Measurements from ENCODE around the gene CPSF3.

DNA sequence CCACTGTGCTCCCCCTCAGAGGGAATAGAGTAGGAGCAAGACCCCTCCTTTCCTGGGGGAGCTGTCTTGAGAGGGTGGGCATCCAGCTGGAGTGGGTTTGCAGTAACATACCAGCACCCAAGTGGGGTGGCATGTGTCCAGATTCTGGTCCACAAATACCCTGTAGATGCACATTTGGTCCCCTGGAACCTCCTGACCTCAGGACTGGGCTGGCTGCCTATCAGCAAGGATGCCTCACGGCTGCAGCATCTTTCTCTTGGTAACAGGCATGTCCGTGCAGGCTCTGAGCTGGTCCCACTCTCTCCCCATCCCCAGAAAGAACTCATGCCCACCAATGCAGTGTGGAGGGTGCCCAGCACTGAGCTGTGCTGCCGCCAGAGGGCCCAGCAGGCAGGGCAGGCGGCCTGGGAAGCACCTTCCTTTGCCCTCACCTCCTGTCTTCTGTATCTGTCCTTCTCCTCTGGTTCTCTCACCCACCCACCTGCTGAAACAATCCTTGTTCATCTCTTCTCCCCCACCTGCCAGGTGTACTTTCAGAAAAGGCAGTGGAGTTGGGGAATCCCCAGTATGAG, 47.5 kb upstream of the CPSF3 start:
- TF ChIP-seq CEBPG (CRISPR knock-in tag; IDR thresholded peaks at IDR 0.05) (no peak), CEBPG (tag; conservative IDR thresholded peaks at IDR 0.05 in 1 of 2, IDR thresholded peaks at IDR 0.05 in 1 of 2) (no peak), ZNF431 (CRISPR knock-in tag; IDR thresholded peaks at IDR 0.05) (no peak), PCBP2 (IDR thresholded peaks at IDR 0.05; ENCODE audit: low read depth, low read length, poor library complexity, severe bottlenecking) (no peak), ADNP (tag; IDR thresholded peaks at IDR 0.05) (no peak), MAFK (IDR thresholded peaks at IDR 0.05; ENCODE audit: low read length) (no peak), LARP7 (IDR thresholded peaks at IDR 0.05) (no peak), MYC (IDR thresholded peaks at IDR 0.05; ENCODE audit: low read depth, low read length) (no peak), MYC (CRISPR knock-in tag; IDR thresholded peaks at IDR 0.05; ENCODE audit: borderline replicate concordance, low read depth) (no peak)
- TF ChIP-seq, protein P1, sequence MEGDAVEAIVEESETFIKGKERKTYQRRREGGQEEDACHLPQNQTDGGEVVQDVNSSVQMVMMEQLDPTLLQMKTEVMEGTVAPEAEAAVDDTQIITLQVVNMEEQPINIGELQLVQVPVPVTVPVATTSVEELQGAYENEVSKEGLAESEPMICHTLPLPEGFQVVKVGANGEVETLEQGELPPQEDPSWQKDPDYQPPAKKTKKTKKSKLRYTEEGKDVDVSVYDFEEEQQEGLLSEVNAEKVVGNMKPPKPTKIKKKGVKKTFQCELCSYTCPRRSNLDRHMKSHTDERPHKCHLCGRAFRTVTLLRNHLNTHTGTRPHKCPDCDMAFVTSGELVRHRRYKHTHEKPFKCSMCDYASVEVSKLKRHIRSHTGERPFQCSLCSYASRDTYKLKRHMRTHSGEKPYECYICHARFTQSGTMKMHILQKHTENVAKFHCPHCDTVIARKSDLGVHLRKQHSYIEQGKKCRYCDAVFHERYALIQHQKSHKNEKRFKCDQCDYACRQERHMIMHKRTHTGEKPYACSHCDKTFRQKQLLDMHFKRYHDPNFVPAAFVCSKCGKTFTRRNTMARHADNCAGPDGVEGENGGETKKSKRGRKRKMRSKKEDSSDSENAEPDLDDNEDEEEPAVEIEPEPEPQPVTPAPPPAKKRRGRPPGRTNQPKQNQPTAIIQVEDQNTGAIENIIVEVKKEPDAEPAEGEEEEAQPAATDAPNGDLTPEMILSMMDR (IDR thresholded peaks at IDR 0.05 in 2 of 3, conservative IDR thresholded peaks at IDR 0.05 in 1 of 3; ENCODE audit: insufficient read depth in 2 of 3, low read depth in 1 of 3, low read length in 3 of 3): peak; percentile 22 to 46 (median 29); a peak in 5 of 6 replicates
- TF ChIP-seq, protein P2, sequence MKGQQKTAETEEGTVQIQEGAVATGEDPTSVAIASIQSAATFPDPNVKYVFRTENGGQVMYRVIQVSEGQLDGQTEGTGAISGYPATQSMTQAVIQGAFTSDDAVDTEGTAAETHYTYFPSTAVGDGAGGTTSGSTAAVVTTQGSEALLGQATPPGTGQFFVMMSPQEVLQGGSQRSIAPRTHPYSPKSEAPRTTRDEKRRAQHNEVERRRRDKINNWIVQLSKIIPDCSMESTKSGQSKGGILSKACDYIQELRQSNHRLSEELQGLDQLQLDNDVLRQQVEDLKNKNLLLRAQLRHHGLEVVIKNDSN (CRISPR knock-in tag; IDR thresholded peaks at IDR 0.05): no peak
- TF ChIP-seq, protein P3, sequence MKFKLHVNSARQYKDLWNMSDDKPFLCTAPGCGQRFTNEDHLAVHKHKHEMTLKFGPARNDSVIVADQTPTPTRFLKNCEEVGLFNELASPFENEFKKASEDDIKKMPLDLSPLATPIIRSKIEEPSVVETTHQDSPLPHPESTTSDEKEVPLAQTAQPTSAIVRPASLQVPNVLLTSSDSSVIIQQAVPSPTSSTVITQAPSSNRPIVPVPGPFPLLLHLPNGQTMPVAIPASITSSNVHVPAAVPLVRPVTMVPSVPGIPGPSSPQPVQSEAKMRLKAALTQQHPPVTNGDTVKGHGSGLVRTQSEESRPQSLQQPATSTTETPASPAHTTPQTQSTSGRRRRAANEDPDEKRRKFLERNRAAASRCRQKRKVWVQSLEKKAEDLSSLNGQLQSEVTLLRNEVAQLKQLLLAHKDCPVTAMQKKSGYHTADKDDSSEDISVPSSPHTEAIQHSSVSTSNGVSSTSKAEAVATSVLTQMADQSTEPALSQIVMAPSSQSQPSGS (CRISPR knock-in tag; IDR thresholded peaks at IDR 0.05): no peak
- TF ChIP-seq, protein P4, sequence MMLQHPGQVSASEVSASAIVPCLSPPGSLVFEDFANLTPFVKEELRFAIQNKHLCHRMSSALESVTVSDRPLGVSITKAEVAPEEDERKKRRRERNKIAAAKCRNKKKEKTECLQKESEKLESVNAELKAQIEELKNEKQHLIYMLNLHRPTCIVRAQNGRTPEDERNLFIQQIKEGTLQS (IDR thresholded peaks at IDR 0.05): no peak
- TF ChIP-seq, protein P4 (CRISPR knock-in tag; conservative IDR thresholded peaks at IDR 0.05): no peak
